HCT116 (cell line): ENCODE data around the gene ITPK1. TPM values are rescaled to one million over a fixed set of nuclear protein-coding genes. Genes with fewer than 3 reads are reported as not detected.

ENCODE experiments used
- ATAC-seq: fragments of 200-7000 bp; cut with Tn5 transposase; 2 replicates; pipeline ENCODE4 v1.9.1; 2020; ENCODE audit warnings: mild to moderate bottlenecking, moderate library complexity
- BruUV-seq: library from RNA; stranded (reverse); fragments of 400-500 nt; replicated peaks from 2 replicates; lab custom pipeline; 2021; lab: Mats Ljungman, UMichigan
- CTCF ChIA-PET: fragments of 300-600 bp; sonication (Branson Sonifier 250); formaldehyde crosslinking; loops from one replicate; lab custom pipeline; 2021; ENCODE audit warnings: antibody characterized with exemption; lab: Charles Lee
- POLR2A ChIA-PET: fragments of 300-600, 350-600 bp; sonication (Branson Sonifier 250); formaldehyde crosslinking; loops from one replicate; lab custom pipeline; 2021; ENCODE audit warnings: antibody characterized with exemption; lab: Charles Lee
- RAD21 ChIA-PET, 2 experiments: fragments of 300-600 bp; sonication (Branson Sonifier 250); formaldehyde crosslinking; loops; one replicate each; lab custom pipeline; 2023; ENCODE audit warnings: low total read pairs in 2 of 2; ENCODE audit not compliant: uncharacterized antibody in 2 of 2, unreplicated experiment in 2 of 2, low non-redundant PET in 1 of 2; lab: Charles Lee
- DNase-seq: peaks from one replicate; pipeline ENCODE4 v3.0.0-alpha.2; 2010; ENCODE audit warnings: low read depth, low spot score
- H2AFZ ChIP-seq: fragments of 200-600 bp; shearing (Covaris generic), sonication (generic); 2 replicates; pipeline ENCODE4 v1.6.1; 2017; ENCODE audit warnings: low read depth, mixed run types, mixed read lengths, antibody characterized with exemption, low read length; ENCODE audit not compliant: poor library complexity, severe bottlenecking
- H3K27ac ChIP-seq: 2 replicates; pipeline ENCODE4 v1.5.1; 2012; ENCODE audit warnings: low read depth, low read length
- H3K27me3 ChIP-seq: fragments of 200-600 bp; sonication (generic); 2 replicates; pipeline ENCODE4 v1.6.1; 2016; ENCODE audit warnings: mixed run types, low read length, mixed read lengths; ENCODE audit not compliant: insufficient read depth
- H3K36me3 ChIP-seq, 2 experiments: fragments of 200-500 bp in 1 of 2; fragments of 200-600 bp in 1 of 2; sonication (Bioruptor generic) in 1 of 2; sonication (generic) in 1 of 2; 2 replicates each; pipeline versions ENCODE4 v1.5.1 to v1.6.1; 2014 to 2016; ENCODE audit warnings: low read length in 2 of 2, inconsistent platforms in 1 of 2, mixed read lengths in 1 of 2, mixed run types in 1 of 2; ENCODE audit not compliant: insufficient read depth in 2 of 2, control insufficient read depth in 1 of 2
- H3K4me1 ChIP-seq, 2 experiments: fragments of 200-600 bp in 1 of 2; sonication (generic) in 1 of 2; 2 replicates each; pipeline versions ENCODE4 v1.5.1 to v1.6.1; 2012 to 2017; ENCODE audit warnings: low read length in 2 of 2, inconsistent platforms in 1 of 2, mild to moderate bottlenecking in 1 of 2, mixed read lengths in 1 of 2, mixed run types in 1 of 2, moderate library complexity in 1 of 2; ENCODE audit not compliant: insufficient read depth in 2 of 2, control insufficient read depth in 1 of 2
- H3K4me2 ChIP-seq: fragments of 200-600 bp; sonication (generic); 2 replicates; pipeline ENCODE4 v1.6.1; 2017; ENCODE audit warnings: mixed run types, low read length, mixed read lengths
- H3K4me3 ChIP-seq, 2 experiments: fragments of 200-600 bp in 1 of 2; sonication (generic) in 1 of 2; replicated peaks in 1 of 2; 2 replicates each; pipeline ENCODE4 v1.5.1; 2011 to 2016; ENCODE audit warnings: low read length in 2 of 2, control low read depth in 1 of 2, low read depth in 1 of 2, mild to moderate bottlenecking in 1 of 2, mixed read lengths in 1 of 2, mixed run types in 1 of 2
- H3K79me2 ChIP-seq: fragments of 200-600 bp; sonication (generic); 2 replicates; pipeline ENCODE4 v1.6.1; 2017; ENCODE audit warnings: mild to moderate bottlenecking, mixed run types, low read length, moderate library complexity, mixed read lengths; ENCODE audit not compliant: insufficient read depth
- H3K9ac ChIP-seq: fragments of 200-600 bp; sonication (generic); 2 replicates; pipeline ENCODE4 v1.6.1; 2016; ENCODE audit warnings: low read length, mixed read lengths
- H3K9me2 ChIP-seq: fragments of 200-600 bp; sonication (generic), shearing (Covaris generic); 2 replicates; pipeline ENCODE4 v1.6.1; 2017; ENCODE audit warnings: mixed run types, mild to moderate bottlenecking, moderate library complexity; ENCODE audit not compliant: insufficient read depth
- H3K9me3 ChIP-seq, 2 experiments: fragments of 200-500 bp in 1 of 2; fragments of 200-600 bp in 1 of 2; sonication (Bioruptor generic) in 1 of 2; sonication (generic) in 1 of 2; 2 replicates each; pipeline ENCODE4 v1.6.1; 2014 to 2017; ENCODE audit warnings: low read length in 2 of 2, mixed read lengths in 2 of 2, inconsistent platforms in 1 of 2, low read depth in 1 of 2, mild to moderate bottlenecking in 1 of 2, mixed run types in 1 of 2, moderate library complexity in 1 of 2; ENCODE audit not compliant: control insufficient read depth in 1 of 2, insufficient read depth in 1 of 2
- H4K20me1 ChIP-seq: fragments of 200-600 bp; sonication (generic), shearing (Covaris generic); 2 replicates; pipeline ENCODE4 v1.6.1; 2017; ENCODE audit warnings: mixed run types, mild to moderate bottlenecking, moderate library complexity; ENCODE audit not compliant: insufficient read depth
- CEBPB ChIP-seq: IDR thresholded peaks from 2 replicates; pipeline ENCODE4 v1.6.1; 2012; ENCODE audit warnings: low read depth
- ELF1 ChIP-seq: IDR thresholded peaks from 2 replicates; pipeline ENCODE4 v1.6.1; 2012; ENCODE audit warnings: low read depth, borderline replicate concordance
- POLR2A ChIP-seq: IDR thresholded peaks from 2 replicates; pipeline ENCODE4 v1.7.0; 2011; ENCODE audit warnings: borderline replicate concordance; ENCODE audit not compliant: insufficient read depth, insufficient read length; ENCODE audit errors: extremely low read depth
- SP1 ChIP-seq: IDR thresholded peaks from 2 replicates; pipeline ENCODE4 v1.6.1; 2012; ENCODE audit warnings: low read depth
- YY1 ChIP-seq: IDR thresholded peaks from 2 replicates; pipeline ENCODE4 v1.6.1; 2011; ENCODE audit warnings: low read length, low read depth, moderate library complexity, mild to moderate bottlenecking; ENCODE audit not compliant: insufficient replicate concordance; ENCODE audit errors: extremely low read depth
- intact Hi-C: fragments of 100-400 bp; cut with micrococcal nuclease; formaldehyde crosslinking; loops from 2 replicates; pipeline ENCODE4 v1.10.0; 2022
- total RNA-seq: library from RNA; stranded (reverse); gene quantifications from one replicate; pipeline ENCODE4 v1.2.1, GENCODE V29; 2021; ENCODE audit not compliant: unreplicated experiment
- TF ChIP-seq, protein P1 (sequence below): IDR thresholded peaks from 2 replicates; pipeline ENCODE4 v1.6.1; 2011; ENCODE audit warnings: mild to moderate bottlenecking, low read length, moderate library complexity; ENCODE audit not compliant: insufficient replicate concordance; ENCODE audit errors: extremely low read depth
- TF ChIP-seq, protein P2 (sequence below): IDR thresholded peaks from 2 replicates; pipeline ENCODE4 v1.6.1; 2012

The ITPK1 gene
- total RNA-seq, 1 experiment from 2014 or later: 70.2 TPM

- TF ChIP-seq, protein P1, sequence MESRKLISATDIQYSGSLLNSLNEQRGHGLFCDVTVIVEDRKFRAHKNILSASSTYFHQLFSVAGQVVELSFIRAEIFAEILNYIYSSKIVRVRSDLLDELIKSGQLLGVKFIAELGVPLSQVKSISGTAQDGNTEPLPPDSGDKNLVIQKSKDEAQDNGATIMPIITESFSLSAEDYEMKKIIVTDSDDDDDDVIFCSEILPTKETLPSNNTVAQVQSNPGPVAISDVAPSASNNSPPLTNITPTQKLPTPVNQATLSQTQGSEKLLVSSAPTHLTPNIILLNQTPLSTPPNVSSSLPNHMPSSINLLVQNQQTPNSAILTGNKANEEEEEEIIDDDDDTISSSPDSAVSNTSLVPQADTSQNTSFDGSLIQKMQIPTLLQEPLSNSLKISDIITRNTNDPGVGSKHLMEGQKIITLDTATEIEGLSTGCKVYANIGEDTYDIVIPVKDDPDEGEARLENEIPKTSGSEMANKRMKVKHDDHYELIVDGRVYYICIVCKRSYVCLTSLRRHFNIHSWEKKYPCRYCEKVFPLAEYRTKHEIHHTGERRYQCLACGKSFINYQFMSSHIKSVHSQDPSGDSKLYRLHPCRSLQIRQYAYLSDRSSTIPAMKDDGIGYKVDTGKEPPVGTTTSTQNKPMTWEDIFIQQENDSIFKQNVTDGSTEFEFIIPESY: no peak
- TF ChIP-seq SP1 (no peak), POLR2A (no peak)
Measured at GRCh38 chr14:93083917-93084316, 31.8 kb downstream of the ITPK1 start (continued).

GRCh38 chr14:93082576-93083001 lies 33.1 kb downstream of the ITPK1 start:
- Histone ChIP-seq H2AFZ (no peak overlapping the region), H3K27me3 (no peaks in the 10 kb centered on the region), H3K79me2 (peaks cover 45% of the 10 kb centered on the region; the same call in 1 of the 2 replicates), H3K27ac (no peak overlapping the region), H3K9me2 (no peaks in the 10 kb centered on the region), H3K4me1 (peaks cover 7 to 18% of the 10 kb centered on the region in 2 experiments; a peak in 3 of 4 replicates), H3K4me3 (no peak overlapping the region), H3K9ac (no peak overlapping the region), H3K36me3 (no peaks in the 10 kb centered on the region), H3K9me3 (no peaks in the 10 kb centered on the region), H3K4me2 (no peak overlapping the region), H4K20me1 (no peaks in the 10 kb centered on the region)
- intact Hi-C loops: no loop called here
- ChIA-PET POLR2A (no interaction called here), CTCF (no interaction called here), RAD21 (no interaction called here)
- DNase-seq (no peak), ATAC-seq (no peak)
- BruUV-seq: no TSS peak
- TF ChIP-seq CEBPB (no peak), ELF1 (no peak), YY1 (no peak), SP1 (no peak)
- TF ChIP-seq, protein P2, sequence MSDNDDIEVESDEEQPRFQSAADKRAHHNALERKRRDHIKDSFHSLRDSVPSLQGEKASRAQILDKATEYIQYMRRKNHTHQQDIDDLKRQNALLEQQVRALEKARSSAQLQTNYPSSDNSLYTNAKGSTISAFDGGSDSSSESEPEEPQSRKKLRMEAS: no peak
